ENCODE measurements around the gene TTC33.

- no peak for TF ChIP-seq POLR2A (IDR thresholded peaks at IDR 0.05)
- TF ChIP-seq CTCF (IDR thresholded peaks at IDR 0.05 in 4 of 5, conservative IDR thresholded peaks at IDR 0.05 in 1 of 5) = no peak
Observed at GRCh38 chr5:40547994-40548575, 207.7 kb downstream of the TTC33 start.
